Endothelial cell of umbilical vein (primary cell): Measurements from ENCODE around the gene CSRP1. TPM values are rescaled to one million over a fixed set of nuclear protein-coding genes. Genes with fewer than 3 reads are reported as not detected.

Experiments used
- BruUV-seq: library from RNA; stranded (reverse); fragments of 400-500 nt; replicated peaks from 2 replicates; lab custom pipeline; 2021; lab: Mats Ljungman, UMichigan
- CTCF ChIA-PET: fragments of 300-600, 350-600 bp; sonication (Branson Sonifier 250); formaldehyde crosslinking; loops from one replicate; lab custom pipeline; 2021; ENCODE audit warnings: antibody characterized with exemption, inconsistent platforms; lab: Charles Lee
- POLR2A ChIA-PET: fragments of 300-600, 350-600 bp; sonication (Branson Sonifier 250); formaldehyde crosslinking; loops from one replicate; lab custom pipeline; 2021; ENCODE audit warnings: antibody characterized with exemption, inconsistent platforms; lab: Charles Lee
- DNase-seq: peaks from one replicate; pipeline ENCODE4 v3.0.0-alpha.2; 2011; ENCODE audit warnings: low read depth, low spot score
- FAIRE-seq: peaks from 2 replicates; lab custom pipeline; 2011; peaks lifted over from hg19 to GRCh38; lab: Jason Lieb, UNC
- H2AFZ ChIP-seq: 2 replicates; pipeline ENCODE4 v1.6.0; 2012; ENCODE audit warnings: low read depth, low read length, control low read depth, inconsistent platforms
- H3K27ac ChIP-seq: 2 replicates; pipeline ENCODE4 v1.5.1; 2011; ENCODE audit warnings: low read depth, mild to moderate bottlenecking, control low read depth, low read length, moderate library complexity; ENCODE audit not compliant: insufficient read depth
- H3K27me3 ChIP-seq, 2 experiments: 2 replicates each; pipeline versions ENCODE4 v1.6.0 to v1.6.1; 2011; ENCODE audit warnings: low read length in 2 of 2, mixed read lengths in 1 of 2; ENCODE audit not compliant: control insufficient read depth in 2 of 2, insufficient read depth in 2 of 2
- H3K36me3 ChIP-seq, 2 experiments: 2 replicates in 1 of 2; 3 replicates in 1 of 2; pipeline ENCODE4 v1.5.1; 2011; ENCODE audit warnings: low read length in 2 of 2, mild to moderate bottlenecking in 1 of 2, moderate library complexity in 1 of 2; ENCODE audit not compliant: control insufficient read depth in 2 of 2, insufficient read depth in 2 of 2; ENCODE audit errors: extremely low read depth in 1 of 2
- H3K4me1 ChIP-seq: 3 replicates; pipeline ENCODE4 v1.5.1; 2011; ENCODE audit warnings: mild to moderate bottlenecking, low read length; ENCODE audit not compliant: control insufficient read depth, insufficient read depth; ENCODE audit errors: extremely low read depth
- H3K4me2 ChIP-seq: 2 replicates; pipeline ENCODE4 v1.6.1; 2011; ENCODE audit warnings: low read length, control low read depth, mixed read lengths; ENCODE audit not compliant: insufficient read depth
- H3K4me3 ChIP-seq, 3 experiments: fragments of 200-600 bp in 1 of 3; sonication (generic), shearing (Covaris generic) in 1 of 3; replicated peaks in 1 of 3; 2 replicates each; pipeline ENCODE4 v1.5.1; 2011 to 2016; ENCODE audit warnings: control low read depth in 3 of 3, low read length in 3 of 3, mild to moderate bottlenecking in 2 of 3, inconsistent platforms in 1 of 3, low read depth in 1 of 3, moderate library complexity in 1 of 3; ENCODE audit not compliant: insufficient read depth in 1 of 3
- H3K79me2 ChIP-seq: 2 replicates; pipeline ENCODE4 v1.6.0; 2012; ENCODE audit warnings: low read length, inconsistent platforms; ENCODE audit not compliant: control insufficient read depth, insufficient read depth
- H3K9ac ChIP-seq: replicated peaks from 2 replicates; pipeline ENCODE3; 2011; ENCODE audit warnings: low read length, control low read depth; ENCODE audit not compliant: insufficient read depth; ENCODE audit errors: extremely low read depth
- H3K9me1 ChIP-seq: replicated peaks from 3 replicates; pipeline ENCODE4 v1.6.0; 2011; ENCODE audit warnings: mild to moderate bottlenecking, low read length; ENCODE audit not compliant: control insufficient read depth, insufficient read depth; ENCODE audit errors: extremely low read depth
- H3K9me3 ChIP-seq: replicated peaks from 2 replicates; pipeline ENCODE4 v1.5.1; 2012; ENCODE audit warnings: low read length, inconsistent platforms; ENCODE audit not compliant: control insufficient read depth, insufficient read depth
- H4K20me1 ChIP-seq: replicated peaks from 2 replicates; pipeline ENCODE3; 2011; ENCODE audit warnings: mild to moderate bottlenecking, low read length; ENCODE audit not compliant: control insufficient read depth, insufficient read depth; ENCODE audit errors: extremely low read depth
- CTCF ChIP-seq, 2 donors: IDR thresholded peaks; 1 replicate in 1 of 2; 2 replicates in 1 of 2; pipeline ENCODE4 v1.5.1; 2011; ENCODE audit warnings: low read length in 2 of 2, mild to moderate bottlenecking in 2 of 2, moderate library complexity in 2 of 2, control low read depth in 1 of 2, inconsistent platforms in 1 of 2, low read depth in 1 of 2; ENCODE audit not compliant: insufficient read depth in 1 of 2; ENCODE audit errors: extremely low read depth in 1 of 2
- EZH2 ChIP-seq: IDR thresholded peaks from 2 replicates; pipeline ENCODE4 v1.6.1; 2012; ENCODE audit warnings: borderline replicate concordance, low read depth, mild to moderate bottlenecking, moderate library complexity, low read length, inconsistent platforms; ENCODE audit not compliant: severe bottlenecking
- FOS ChIP-seq: IDR thresholded peaks from 2 replicates; pipeline ENCODE4 v1.6.1; 2011; ENCODE audit warnings: mild to moderate bottlenecking, low read length, moderate library complexity, borderline replicate concordance; ENCODE audit not compliant: insufficient read depth
- GATA2 ChIP-seq: IDR thresholded peaks from 2 replicates; pipeline ENCODE4 v1.7.0; 2011; ENCODE audit warnings: low read depth, mild to moderate bottlenecking, moderate library complexity, mixed read lengths, low read length; ENCODE audit not compliant: insufficient read length, insufficient read depth
- JUN ChIP-seq: IDR thresholded peaks from 2 replicates; pipeline ENCODE4 v1.6.1; 2011; ENCODE audit warnings: borderline replicate concordance, low read depth; ENCODE audit not compliant: insufficient read length, insufficient read depth
- MAX ChIP-seq: IDR thresholded peaks from 2 replicates; pipeline ENCODE4 v1.6.1; 2011; ENCODE audit not compliant: insufficient read depth, insufficient read length
- MYC ChIP-seq: IDR thresholded peaks from one replicate; pipeline ENCODE4 v1.6.1; 2011; ENCODE audit warnings: mild to moderate bottlenecking, low read depth, low read length
- POLR2A ChIP-seq: IDR thresholded peaks from 2 replicates; pipeline ENCODE4 v1.6.1; 2012; ENCODE audit warnings: low read depth, mild to moderate bottlenecking, control low read depth, low read length
- POLR2AphosphoS5 ChIP-seq: IDR thresholded peaks from 2 replicates; pipeline ENCODE4 v1.6.1; 2012; ENCODE audit warnings: low read depth, mild to moderate bottlenecking, control low read depth, low read length, moderate library complexity; ENCODE audit not compliant: insufficient read depth
- dilution Hi-C: fragments of 300-500 bp; cut with MboI; formaldehyde crosslinking; loops from one replicate; pipeline ENCODE4 v1.15.0; 2019; ENCODE audit warnings: low sequenced_read_pairs; ENCODE audit not compliant: extremely low pct_ligation_motif_present
- intact Hi-C: fragments of 100-400 bp; cut with micrococcal nuclease; formaldehyde crosslinking; loops from one replicate; pipeline ENCODE4 v1.10.0; 2022
- polyA plus RNA-seq, 4 experiments: library from polyadenylated mRNA; depleted of rRNA in 3 of 4; stranded (reverse) in 3 of 4; unstranded in 1 of 4; fragments of >200 nt; gene quantifications; 2 replicates each; pipeline versions ENCODE4 v1.2.1 to v1.2.3, GENCODE V29; 2011 to 2012; ENCODE audit warnings: missing spikeins in 1 of 4
- total RNA-seq: library from RNA; stranded (reverse); gene quantifications from 2 replicates; pipeline ENCODE4 v1.2.3, GENCODE V29; 2021

The CSRP1 gene
- total and polyA plus RNA-seq, 2 donors (not counting 3 experiments of a cell fraction or from before 2014, with no cell fraction given) = 393 to 510 TPM

GRCh38 chr1:201456499-201457309 is 50.2 kb downstream of the CSRP1 start:
- Histone ChIP-seq H3K9me3 (no peaks in the 10 kb centered on the region), H3K27me3 (no peaks in the 10 kb centered on the region), H3K36me3 (no peaks in the 10 kb centered on the region), H3K4me2 (no peak overlapping the region), H3K9me1 (no peaks in the 10 kb centered on the region), H3K27ac (no peak overlapping the region), H4K20me1 (no peaks in the 10 kb centered on the region), H3K4me1 (peaks cover 11% of the 10 kb centered on the region), H3K79me2 (no peaks in the 10 kb centered on the region), H3K9ac (no peak overlapping the region), H2AFZ (no peak overlapping the region), H3K4me3 (no peak overlapping the region)
- intact Hi-C loops = no loop called here
- dilution Hi-C loops = no loop called here
- TF ChIP-seq FOS (peak; percentile 35), GATA2 (peak; percentile 29), MAX (no peak), EZH2 (no peak), POLR2AphosphoS5 (no peak), JUN (peak; percentile 15), MYC (no peak), CTCF (IDR thresholded peaks at IDR 0.05; ENCODE audit: extremely low read depth in 1 of 2, insufficient read depth in 1 of 2, low read depth in 1 of 2, low read length in 2 of 2) (no peak), POLR2A (no peak)
- ChIA-PET CTCF (interaction anchor here (0.7 to 7.9 kb wide), 6 partner anchors 9 to 56 kb away, joined by 3 to 40 read pairs (median 3); partner anchors contain the start of gene PHLDA3), POLR2A (no interaction called here)
- DNase-seq (peak; percentile 47), FAIRE-seq (no peak)
- BruUV-seq = no TSS peak
